ENCODE measurements around the gene ESAM. TPM values are rescaled to one million over a fixed set of nuclear protein-coding genes. Genes with fewer than 3 reads are reported as not detected.

The ESAM gene
- total RNA-seq, 2 experiments from 2014 or later: 0.39 to 0.53 TPM

DNA sequence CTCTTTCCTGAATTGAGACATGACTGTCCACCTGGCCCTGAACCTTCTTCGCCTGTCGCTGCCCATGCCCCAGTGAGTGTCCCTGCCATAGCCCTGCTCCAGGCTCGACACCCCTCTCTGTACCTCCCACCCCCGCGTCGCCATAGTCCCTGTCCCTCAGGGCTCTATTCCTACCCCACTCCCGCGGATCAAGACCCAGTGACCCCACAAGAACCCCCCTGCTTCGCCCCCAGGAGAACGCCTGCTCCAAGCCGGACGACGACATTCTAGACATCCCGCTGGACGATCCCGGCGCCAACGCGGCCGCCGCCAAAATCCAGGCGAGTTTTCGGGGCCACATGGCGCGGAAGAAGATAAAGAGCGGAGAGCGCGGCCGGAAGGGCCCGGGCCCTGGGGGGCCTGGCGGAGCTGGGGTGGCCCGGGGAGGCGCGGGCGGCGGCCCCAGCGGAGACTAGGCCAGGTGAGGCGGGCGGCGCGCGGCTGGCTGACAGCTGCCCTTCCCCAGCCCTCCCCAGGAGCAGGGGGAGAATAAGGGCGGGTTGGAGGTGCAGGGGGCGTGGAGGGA lies 16.7 kb downstream of the ESAM start:
- ATAC-seq: no peak
- H3K27ac Mint-ChIP-seq: peak overlapping the region; percentile 33
- peaks cover 2% of the 10 kb centered on the region for H3K27me3 Mint-ChIP-seq
- ChIA-PET POLR2A (no interaction called here), CTCF (interaction anchor here (1.0 to 5.3 kb wide), 7 partner anchors 13 to 131 kb away, joined by 3 to 79 read pairs (median 5); partner anchors contain the start of gene ESAM)
- H3K9me3 Mint-ChIP-seq (ENCODE audit: low read depth): no peaks in the 10 kb centered on the region
- H3K4me3 Mint-ChIP-seq: peak overlapping the region; percentile 81
- DNase-seq: no peak
- intact Hi-C loops (cut with DNase I, micrococcal nuclease): loop anchor here in 1 of 2 experiments (5.0 kb wide), 2 partner anchors 123 to 207 kb away; partner anchors contain the start of genes CCDC15 and TBRG1
- peaks cover 16% of the 10 kb centered on the region for H3K4me1 Mint-ChIP-seq
- peaks cover 1% of the 10 kb centered on the region for H3K36me3 Mint-ChIP-seq (ENCODE audit: low read depth)

DNA sequence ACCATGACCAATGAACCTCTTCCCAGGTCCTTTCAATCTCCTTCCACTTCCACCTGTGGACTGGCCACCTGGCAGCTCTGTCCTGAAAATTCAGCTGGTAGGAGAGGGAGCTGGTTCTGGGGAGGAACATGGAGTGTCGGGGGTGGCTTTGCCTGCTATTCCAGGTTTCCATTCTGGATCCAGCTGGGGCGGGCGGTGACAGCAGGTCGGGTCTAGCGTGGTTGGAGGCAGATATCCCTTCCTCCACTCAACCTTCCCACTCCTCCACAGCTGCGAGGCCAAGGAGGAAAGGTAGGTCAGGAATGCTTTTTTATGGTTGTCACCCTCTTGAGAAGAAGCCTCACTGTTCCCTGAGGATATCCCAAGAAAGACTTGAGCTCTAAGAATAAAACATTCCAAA lies 19.0 kb downstream of the ESAM start:
- Mint-ChIP-seq H3K36me3 (ENCODE audit: low read depth) (peaks cover 1% of the 10 kb centered on the region), H3K4me1 (peaks cover 20% of the 10 kb centered on the region), H3K4me3 (no peak overlapping the region), H3K9me3 (ENCODE audit: low read depth) (no peaks in the 10 kb centered on the region), H3K27ac (no peak overlapping the region), H3K27me3 (peaks cover 2% of the 10 kb centered on the region)
- intact Hi-C loops (cut with DNase I, micrococcal nuclease): no loop called here
- POLR2A ChIA-PET: no interaction called here
- CTCF ChIA-PET: interaction anchor here (0.8 to 5.3 kb wide), 4 partner anchors 10 to 93 kb away, joined by 3 to 79 read pairs (median 3); partner anchors contain the start of gene ESAM
- DNase-seq (no peak), ATAC-seq (no peak)

DNA sequence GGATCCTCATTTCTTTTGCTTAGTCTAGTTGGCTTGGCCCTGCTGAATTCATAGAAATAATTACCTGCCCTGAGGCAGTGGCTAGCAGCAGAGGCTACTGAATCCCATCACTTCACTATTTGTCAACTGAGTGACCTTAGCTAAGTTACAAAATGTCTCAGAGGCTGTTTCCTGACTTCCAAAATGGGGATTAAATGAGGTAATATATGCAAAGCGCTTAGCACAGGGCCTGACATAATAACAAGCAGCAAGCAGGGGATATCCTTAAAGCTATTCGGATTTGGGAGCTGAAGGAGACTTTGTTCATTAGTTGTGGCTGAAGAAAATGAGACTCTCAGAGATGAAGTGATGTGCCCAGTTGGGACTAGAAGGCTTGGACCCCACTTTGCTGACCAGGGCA lies 19.5 kb downstream of the ESAM start:
- POLR2A ChIA-PET: no interaction called here
- no peak overlapping the region for H3K27ac Mint-ChIP-seq
- H3K27me3 Mint-ChIP-seq: peaks cover 2% of the 10 kb centered on the region
- CTCF ChIA-PET: interaction anchor here (0.8 to 5.3 kb wide), 5 partner anchors 11 to 94 kb away, joined by 3 to 79 read pairs (median 3); partner anchors contain the start of gene ESAM
- peaks cover 1% of the 10 kb centered on the region for H3K36me3 Mint-ChIP-seq (ENCODE audit: low read depth)
- DNase-seq: no peak
- peaks cover 20% of the 10 kb centered on the region for H3K4me1 Mint-ChIP-seq
- no peak for ATAC-seq
- no peaks in the 10 kb centered on the region for H3K9me3 Mint-ChIP-seq (ENCODE audit: low read depth)
- no peak overlapping the region for H3K4me3 Mint-ChIP-seq
- intact Hi-C loops (cut with DNase I, micrococcal nuclease): no loop called here

DNA sequence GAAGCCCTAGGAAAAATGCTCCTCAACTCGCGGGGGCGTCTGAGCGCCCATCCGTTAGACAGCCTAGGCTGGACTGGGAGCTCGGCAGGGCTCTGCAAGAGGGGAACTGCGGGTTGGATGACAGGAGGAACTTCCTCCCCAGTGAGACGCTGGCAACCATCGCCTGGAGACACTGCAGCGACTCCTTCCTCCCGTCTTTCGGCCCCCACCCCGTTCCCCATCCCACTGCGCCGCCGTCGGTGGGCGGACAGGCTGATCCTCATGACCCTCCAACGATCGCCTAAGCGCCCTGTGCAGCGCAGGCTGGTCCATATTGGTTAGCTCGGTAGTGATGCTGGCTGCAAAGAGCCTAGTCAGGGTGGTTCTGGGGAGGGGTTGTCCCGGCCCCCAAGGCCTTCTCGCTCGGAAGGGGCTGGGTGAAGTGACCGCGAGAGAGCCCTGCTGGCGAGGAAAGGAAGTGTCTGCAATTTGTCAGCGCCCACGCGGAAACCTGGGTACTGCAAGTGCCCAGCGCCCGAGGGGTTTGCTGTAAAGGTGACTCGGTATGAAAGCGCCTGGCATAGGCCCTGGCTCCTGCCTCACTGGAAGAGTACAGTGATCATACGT lies 21.7 kb downstream of the ESAM start:
- CTCF ChIA-PET: interaction anchor here (1.0 to 3.8 kb wide), 9 partner anchors 9 to 141 kb away, joined by 3 to 20 read pairs (median 4); no protein-coding TSS in a partner anchor
- POLR2A ChIA-PET: no interaction called here

DNA sequence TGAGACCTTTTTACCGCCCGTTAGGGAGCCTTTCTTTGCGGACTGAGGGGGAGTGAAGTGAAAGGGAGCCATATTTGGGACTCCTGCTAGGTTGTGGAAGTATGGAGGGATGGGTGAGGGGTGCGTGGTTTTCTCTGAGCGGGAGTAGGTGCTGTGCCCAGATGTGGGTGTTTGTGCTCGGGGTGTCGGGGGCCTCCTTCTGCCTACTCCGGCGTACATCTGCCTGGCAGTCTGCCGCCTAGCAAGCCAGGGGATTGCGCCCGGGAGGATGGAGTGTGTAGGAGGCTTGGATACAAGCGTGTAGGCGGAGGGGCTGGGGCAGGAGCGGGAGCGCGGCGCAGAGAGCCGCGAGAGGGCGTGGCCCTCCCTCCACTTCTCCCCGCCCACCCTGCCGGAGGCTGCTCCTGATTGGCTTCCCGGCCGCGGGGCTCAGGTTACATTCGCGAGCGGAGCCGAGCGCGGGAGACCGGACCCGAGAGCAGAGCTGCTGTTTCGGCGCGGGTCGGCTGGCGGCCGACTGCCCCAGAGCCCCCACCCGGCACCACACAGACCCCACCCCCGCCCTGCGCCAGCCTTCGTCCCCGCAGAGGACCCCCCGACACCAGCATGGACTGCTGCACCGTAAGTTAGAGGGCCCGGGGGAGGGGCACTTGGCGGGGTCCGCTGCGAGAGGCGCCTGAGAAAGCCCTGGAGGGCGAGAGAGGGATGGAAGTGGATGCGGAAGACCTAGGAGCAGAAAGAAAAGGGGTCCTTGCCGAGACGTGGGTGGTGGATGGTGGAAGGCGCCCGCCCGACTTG lies 22.4 kb downstream of the ESAM start, which contains the start of gene NRGN:
TSS of gene NRGN (plus strand) at position 464 of the 798 bp plus-strand sequence. CDS start at position 607, 143 bp downstream.
- ChIA-PET CTCF (interaction anchor here (1.2 to 3.8 kb wide), 6 partner anchors 18 to 98 kb away, joined by 4 to 20 read pairs (median 6); no protein-coding TSS in a partner anchor), POLR2A (no interaction called here)
- Mint-ChIP-seq H3K36me3 (ENCODE audit: low read depth) (no peaks in the 10 kb centered on the region), H3K27ac (peak within 1 kb of the TSS; percentile 17), H3K4me3 (peak within 1 kb of the TSS; percentile 76), H3K9me3 (ENCODE audit: low read depth) (no peaks in the 10 kb centered on the region), H3K4me1 (peaks cover 9% of the 10 kb centered on the region), H3K27me3 (peaks cover 2% of the 10 kb centered on the region)
- intact Hi-C loops (cut with DNase I, micrococcal nuclease): loop anchor here (1.0 kb wide), 6 partner anchors 8 to 372 kb away; partner anchors contain the start of genes ESAM (in 1 of the 2), MSANTD2 (in 1 of the 2), SIAE (in 1 of the 2) and SPA17 (in 1 of the 2)
- ATAC-seq (peak; percentile 95), DNase-seq (peak; percentile 93)

More for the DNA sequence above, 21.7 kb downstream of the ESAM start:
- Mint-ChIP-seq H3K36me3 (ENCODE audit: low read depth) (no peaks in the 10 kb centered on the region), H3K4me3 (peak overlapping the region; percentile 76), H3K4me1 (peaks cover 13% of the 10 kb centered on the region), H3K27me3 (peaks cover 2% of the 10 kb centered on the region), H3K27ac (peak overlapping the region; percentile 17), H3K9me3 (ENCODE audit: low read depth) (no peaks in the 10 kb centered on the region)
- ATAC-seq: peak; percentile 69
- peak; percentile 85 for DNase-seq
- intact Hi-C loops (cut with DNase I, micrococcal nuclease): loop anchor here in 1 of 2 experiments (1.0 kb wide), 1 partner anchor 97 kb away; no protein-coding TSS in a partner anchor

DNA sequence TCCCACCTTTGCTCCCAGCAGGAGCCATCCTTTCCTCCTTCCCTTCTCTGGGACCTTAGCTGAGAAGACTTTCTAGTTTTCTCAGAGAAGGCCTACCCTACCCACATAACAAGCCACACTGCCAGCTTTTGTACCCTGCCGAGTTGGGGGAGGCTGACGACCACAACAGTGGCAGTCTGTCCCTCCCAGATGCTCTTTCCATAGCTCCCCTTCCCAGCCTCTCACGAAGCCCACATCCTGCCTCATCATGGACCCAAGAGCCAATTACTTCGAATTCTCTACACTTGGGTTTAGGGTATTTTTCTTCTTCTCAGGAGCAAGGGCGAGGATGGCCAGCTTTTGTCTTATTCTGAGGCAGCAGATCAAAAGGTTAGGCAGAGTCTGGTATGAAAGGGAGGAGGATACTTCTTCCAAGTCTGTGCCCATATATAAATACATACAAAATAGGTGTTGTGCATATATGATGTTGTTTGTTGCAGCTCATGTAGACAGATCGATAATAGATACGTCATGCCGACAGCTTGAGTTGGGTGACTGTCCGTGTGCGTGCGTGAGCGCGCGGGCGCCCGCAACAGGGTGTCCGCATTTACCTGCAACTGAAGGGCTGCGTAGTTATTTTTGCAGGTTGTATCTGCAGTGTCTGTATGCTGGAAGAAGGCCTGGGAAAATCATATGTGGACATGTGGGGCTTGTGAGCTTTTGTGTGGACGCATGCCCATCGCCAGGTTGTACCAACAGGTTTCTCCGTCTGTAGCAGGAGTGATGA lies 23.2 kb downstream of the ESAM start:
- ATAC-seq: no peak
- CTCF ChIA-PET: interaction anchor here (1.0 to 3.8 kb wide), 6 partner anchors 8 to 139 kb away, joined by 3 to 20 read pairs (median 4); partner anchors contain the start of gene SPA17
- DNase-seq: no peak
- no peaks in the 10 kb centered on the region for H3K36me3 Mint-ChIP-seq (ENCODE audit: low read depth)
- H3K4me1 Mint-ChIP-seq: peaks cover 9% of the 10 kb centered on the region
- peaks cover 2% of the 10 kb centered on the region for H3K27me3 Mint-ChIP-seq
- H3K4me3 Mint-ChIP-seq: peak overlapping the region; percentile 76
- intact Hi-C loops (cut with DNase I, micrococcal nuclease): loop anchor here (1.0 kb wide), 5 partner anchors 8 to 372 kb away; partner anchors contain the start of genes ESAM (in 1 of the 2), MSANTD2 (in 1 of the 2), SIAE (in 1 of the 2) and SPA17 (in 1 of the 2)
- H3K27ac Mint-ChIP-seq: no peak overlapping the region
- no peaks in the 10 kb centered on the region for H3K9me3 Mint-ChIP-seq (ENCODE audit: low read depth)
- POLR2A ChIA-PET: no interaction called here

DNA sequence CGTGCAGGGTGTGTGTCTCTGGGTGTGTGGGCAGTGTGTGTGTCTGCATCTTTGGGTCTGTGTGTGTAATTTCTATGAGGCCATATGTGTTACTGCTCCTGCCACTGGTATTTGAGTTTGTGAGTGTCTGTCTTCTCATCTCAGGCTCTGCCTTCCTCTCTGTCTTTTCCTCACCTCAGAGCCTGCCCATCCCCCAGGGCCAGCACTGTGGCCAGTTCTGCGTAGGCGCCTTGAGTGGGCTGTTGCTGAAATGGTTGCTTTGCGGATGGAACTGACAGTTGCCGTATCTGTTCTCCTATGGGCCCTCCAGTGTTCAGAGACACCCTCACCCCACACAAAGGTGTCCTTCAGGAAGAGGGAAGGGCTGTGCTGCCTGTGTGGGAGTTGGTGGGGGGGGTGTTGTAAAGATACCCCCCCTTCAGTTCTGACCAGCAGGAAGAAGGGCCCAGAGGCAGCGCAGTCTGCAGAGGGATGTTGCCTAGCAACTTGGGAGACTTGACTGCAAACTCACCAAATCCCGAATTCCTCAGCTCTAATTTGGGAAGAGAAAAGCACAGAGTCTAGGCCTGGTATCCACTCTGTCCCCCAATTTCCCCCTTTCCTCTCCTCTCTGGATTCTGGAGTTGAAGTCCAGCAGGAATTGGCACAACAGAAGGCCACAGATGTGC lies 24.3 kb downstream of the ESAM start:
- peaks cover 9% of the 10 kb centered on the region for H3K4me1 Mint-ChIP-seq
- no peak overlapping the region for H3K27ac Mint-ChIP-seq
- intact Hi-C loops (cut with DNase I, micrococcal nuclease): no loop called here
- no peak overlapping the region for H3K4me3 Mint-ChIP-seq
- H3K27me3 Mint-ChIP-seq: peaks cover 2% of the 10 kb centered on the region
- H3K9me3 Mint-ChIP-seq (ENCODE audit: low read depth): no peaks in the 10 kb centered on the region
- H3K36me3 Mint-ChIP-seq (ENCODE audit: low read depth): no peaks in the 10 kb centered on the region
- DNase-seq (no peak), ATAC-seq (no peak)
- ChIA-PET POLR2A (no interaction called here), CTCF (interaction anchor here (0.5 to 3.8 kb wide), 5 partner anchors 9 to 140 kb away, joined by 3 to 20 read pairs (median 3); no protein-coding TSS in a partner anchor)

DNA sequence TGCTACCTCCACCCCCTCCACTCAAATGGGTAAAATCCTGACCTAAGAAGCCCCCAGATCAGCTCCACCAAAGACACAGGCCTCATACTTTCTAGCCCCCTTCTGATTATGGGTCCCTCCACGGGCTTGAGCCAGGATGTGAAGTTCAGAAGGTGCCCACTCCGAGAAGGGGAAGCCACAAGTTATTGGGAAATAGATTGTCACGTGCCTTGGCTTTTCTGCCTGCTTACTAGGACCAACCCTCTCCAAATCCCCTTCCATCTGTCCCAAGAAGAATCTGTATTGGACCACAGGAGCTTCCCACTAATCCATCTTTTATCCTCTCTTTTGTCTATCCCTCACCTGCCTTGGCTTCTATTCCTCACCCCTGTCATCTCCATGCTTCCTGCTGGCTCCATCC lies 25.4 kb downstream of the ESAM start:
- no peak overlapping the region for H3K4me3 Mint-ChIP-seq
- POLR2A ChIA-PET: no interaction called here
- H3K27me3 Mint-ChIP-seq: no peaks in the 10 kb centered on the region
- no peak overlapping the region for H3K27ac Mint-ChIP-seq
- intact Hi-C loops (cut with DNase I, micrococcal nuclease): no loop called here
- CTCF ChIA-PET: interaction anchor here (0.6 to 1.5 kb wide), 2 partner anchors 100 to 250 kb away, joined by 3 read pairs; no protein-coding TSS in a partner anchor
- no peaks in the 10 kb centered on the region for H3K36me3 Mint-ChIP-seq (ENCODE audit: low read depth)
- peaks cover 9% of the 10 kb centered on the region for H3K4me1 Mint-ChIP-seq
- no peaks in the 10 kb centered on the region for H3K9me3 Mint-ChIP-seq (ENCODE audit: low read depth)
- ATAC-seq (no peak), DNase-seq (no peak)

DNA sequence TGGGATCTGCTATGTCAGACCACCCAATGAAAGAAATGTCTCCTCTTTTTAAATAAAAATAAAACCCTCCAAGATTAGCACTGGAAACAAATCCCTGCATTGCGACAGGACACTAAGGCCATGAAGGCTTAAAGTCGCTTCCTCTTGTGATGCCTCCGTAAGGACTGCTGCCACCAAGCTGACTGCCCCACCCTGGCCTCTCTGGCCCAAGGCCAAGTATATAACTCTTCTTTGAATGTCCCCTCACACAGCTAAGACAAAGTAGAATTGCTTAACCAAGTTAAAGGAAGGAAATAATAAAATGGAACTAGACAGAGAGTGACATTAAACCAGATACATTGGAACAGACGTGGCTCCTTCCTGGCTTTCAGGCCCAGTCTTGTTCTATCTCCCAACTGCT lies 29.9 kb downstream of the ESAM start:
- Mint-ChIP-seq H3K27me3 (no peaks in the 10 kb centered on the region), H3K4me1 (no peaks in the 10 kb centered on the region), H3K27ac (no peak overlapping the region), H3K9me3 (ENCODE audit: low read depth) (no peaks in the 10 kb centered on the region), H3K36me3 (ENCODE audit: low read depth) (no peaks in the 10 kb centered on the region), H3K4me3 (no peak overlapping the region)
- ATAC-seq (no peak), DNase-seq (no peak)
- ChIA-PET POLR2A (no interaction called here), CTCF (interaction anchor here (1.0 to 2.5 kb wide), 5 partner anchors 9 to 63 kb away, joined by 4 to 9 read pairs (median 5); no protein-coding TSS in a partner anchor)
- intact Hi-C loops (cut with DNase I, micrococcal nuclease): no loop called here

DNA sequence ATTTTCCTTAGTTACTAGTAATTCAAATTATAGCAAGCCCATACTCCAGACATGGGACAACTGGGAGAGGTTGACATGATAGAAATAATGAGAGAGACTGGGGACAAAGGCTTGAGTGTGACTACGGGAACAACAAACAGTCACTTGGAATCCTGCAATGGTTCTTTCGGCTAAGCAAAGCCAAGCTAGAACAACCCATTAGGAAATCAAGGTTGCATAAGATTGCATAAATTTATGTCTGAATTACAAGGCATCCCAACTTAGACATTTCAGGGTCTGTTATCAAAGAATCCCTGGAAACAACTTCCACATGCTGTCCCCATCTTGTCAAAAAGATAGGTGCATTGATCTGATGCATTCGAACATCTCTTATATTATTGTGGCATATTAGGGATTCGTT lies 32.5 kb downstream of the ESAM start:
- Mint-ChIP-seq H3K36me3 (ENCODE audit: low read depth) (no peaks in the 10 kb centered on the region), H3K27ac (no peak overlapping the region), H3K4me3 (no peak overlapping the region), H3K9me3 (ENCODE audit: low read depth) (no peaks in the 10 kb centered on the region), H3K27me3 (peaks cover 5% of the 10 kb centered on the region), H3K4me1 (peaks cover 9% of the 10 kb centered on the region)
- ChIA-PET CTCF (interaction anchor here (0.8 to 2.0 kb wide), 2 partner anchors 17 to 52 kb away, joined by 3 to 5 read pairs; no protein-coding TSS in a partner anchor), POLR2A (no interaction called here)
- DNase-seq (no peak), ATAC-seq (no peak)
- intact Hi-C loops (cut with DNase I, micrococcal nuclease): no loop called here

All from activated CD4-positive, alpha-beta T cell treated with anti-CD3 and anti-CD28 coated beads for 36 hours (primary cell).